ENCODE results near the gene PRDX5. TPM values are rescaled to one million over a fixed set of nuclear protein-coding genes. Genes with fewer than 3 reads are reported as not detected.

The PRDX5 gene
- total and polyA plus RNA-seq, 7 donors: 122 to 323 (median 178) TPM

DNA sequence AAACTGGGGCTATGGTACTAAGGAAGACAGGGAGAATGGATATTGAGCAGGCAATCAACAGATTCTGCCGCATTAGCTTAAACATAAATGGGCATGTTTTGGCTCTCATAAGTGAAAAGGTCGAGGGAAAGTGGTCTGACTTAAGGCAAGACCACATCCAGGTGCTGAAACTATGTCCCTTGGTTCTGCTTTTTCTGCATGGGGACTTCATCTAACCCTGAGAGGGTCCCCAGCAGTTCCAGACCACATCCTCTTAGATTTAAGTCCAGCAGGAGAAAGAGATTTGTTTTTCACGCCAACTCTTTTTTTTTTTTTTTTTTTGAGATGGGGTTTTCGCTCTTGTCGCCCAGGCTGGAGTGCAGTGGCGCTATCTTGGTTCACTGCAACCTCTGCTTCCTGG is 46.5 kb downstream of the PRDX5 start:
- Histone ChIP-seq H3K27ac (no peak overlapping the region), H3K4me3 (no peak overlapping the region), H3K9me3 (no peaks in the 10 kb centered on the region), H3K36me3 (ENCODE audit: insufficient read depth in 1 of 2, low read depth in 1 of 2) (peaks cover 4 to 88% of the 10 kb centered on the region in 2 donors), H3K27me3 (ENCODE audit: insufficient read depth in 3 of 3, low read length in 2 of 3) (no peaks in the 10 kb centered on the region), H3K4me1 (no peaks in the 10 kb centered on the region)
- intact Hi-C loops (cut with DNase I): no loop called here
- WGBS, 3 donors: 94 to 98% (median 95%) methylated on average over 6 of the region's 6 CpGs
- ATAC-seq (no peak), DNase-seq (no peak)
- TF ChIP-seq, protein P1, sequence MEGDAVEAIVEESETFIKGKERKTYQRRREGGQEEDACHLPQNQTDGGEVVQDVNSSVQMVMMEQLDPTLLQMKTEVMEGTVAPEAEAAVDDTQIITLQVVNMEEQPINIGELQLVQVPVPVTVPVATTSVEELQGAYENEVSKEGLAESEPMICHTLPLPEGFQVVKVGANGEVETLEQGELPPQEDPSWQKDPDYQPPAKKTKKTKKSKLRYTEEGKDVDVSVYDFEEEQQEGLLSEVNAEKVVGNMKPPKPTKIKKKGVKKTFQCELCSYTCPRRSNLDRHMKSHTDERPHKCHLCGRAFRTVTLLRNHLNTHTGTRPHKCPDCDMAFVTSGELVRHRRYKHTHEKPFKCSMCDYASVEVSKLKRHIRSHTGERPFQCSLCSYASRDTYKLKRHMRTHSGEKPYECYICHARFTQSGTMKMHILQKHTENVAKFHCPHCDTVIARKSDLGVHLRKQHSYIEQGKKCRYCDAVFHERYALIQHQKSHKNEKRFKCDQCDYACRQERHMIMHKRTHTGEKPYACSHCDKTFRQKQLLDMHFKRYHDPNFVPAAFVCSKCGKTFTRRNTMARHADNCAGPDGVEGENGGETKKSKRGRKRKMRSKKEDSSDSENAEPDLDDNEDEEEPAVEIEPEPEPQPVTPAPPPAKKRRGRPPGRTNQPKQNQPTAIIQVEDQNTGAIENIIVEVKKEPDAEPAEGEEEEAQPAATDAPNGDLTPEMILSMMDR (IDR thresholded peaks at IDR 0.05): no peak

- ATAC-seq: no peak
- TF ChIP-seq, protein P1 (IDR thresholded peaks at IDR 0.05): no peak
- Histone ChIP-seq H3K4me3 (no peak overlapping the region), H3K4me1 (no peaks in the 10 kb centered on the region), H3K9me3 (no peaks in the 10 kb centered on the region), H3K27me3 (ENCODE audit: insufficient read depth in 3 of 3, low read length in 2 of 3) (no peaks in the 10 kb centered on the region), H3K27ac (no peak overlapping the region), H3K36me3 (ENCODE audit: insufficient read depth in 1 of 2, low read depth in 1 of 2) (peaks cover 4 to 92% of the 10 kb centered on the region in 2 donors)
- no peak for DNase-seq
- intact Hi-C loops (cut with DNase I): no loop called here
- WGBS, 3 donors: 55 to 74% (median 70%) methylated on average over 4 of the region's 4 CpGs
Observed at GRCh38 chr11:64364911-64365310, 47.0 kb downstream of the PRDX5 start.

DNA sequence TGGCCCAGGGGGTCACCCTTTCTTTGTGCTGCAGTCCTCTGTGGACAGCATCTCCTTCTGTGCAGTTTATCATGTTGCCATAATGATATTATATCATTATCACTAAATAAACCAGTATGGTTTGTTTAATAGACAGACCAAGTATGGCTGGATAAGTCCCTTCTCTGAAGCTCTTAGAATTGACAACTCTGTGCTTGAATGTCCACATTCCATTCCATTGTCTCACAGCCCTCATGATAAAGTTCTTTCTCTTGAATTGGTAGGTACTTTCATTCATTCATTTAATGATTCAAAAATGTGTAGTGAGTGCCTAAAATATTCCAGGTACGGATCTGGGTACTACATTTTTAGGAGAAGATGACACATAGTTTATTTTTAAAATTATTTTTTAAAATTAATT is 48.8 kb downstream of the PRDX5 start:
- Histone ChIP-seq H3K4me1 (no peaks in the 10 kb centered on the region), H3K9me3 (no peaks in the 10 kb centered on the region), H3K4me3 (no peak overlapping the region), H3K27me3 (ENCODE audit: insufficient read depth in 3 of 3, low read length in 2 of 3) (no peaks in the 10 kb centered on the region), H3K36me3 (ENCODE audit: insufficient read depth in 1 of 2, low read depth in 1 of 2) (peaks cover 4 to 95% of the 10 kb centered on the region in 2 donors), H3K27ac (no peak overlapping the region)
- DNase-seq (no peak), ATAC-seq (no peak)
- TF ChIP-seq, protein P1 (IDR thresholded peaks at IDR 0.05): no peak
- intact Hi-C loops (cut with DNase I): no loop called here
- 84 to 93% (median 89%) methylated on average over 1 of the region's 1 CpG for WGBS, 3 donors

GRCh38 chr11:64367931-64368672 is 50.2 kb downstream of the PRDX5 start:
- H3K9me3 ChIP-seq: no peaks in the 10 kb centered on the region
- no peak for ATAC-seq
- H3K4me3 ChIP-seq: no peak overlapping the region
- no peak for DNase-seq
- TF ChIP-seq, protein P1 (IDR thresholded peaks at IDR 0.05): no peak
- WGBS, 3 donors: 87 to 90% (median 88%) methylated on average over 45 to 46 of the region's 46 CpGs
- no peak overlapping the region for H3K27ac ChIP-seq
- H3K27me3 ChIP-seq (ENCODE audit: insufficient read depth in 3 of 3, low read length in 2 of 3): no peaks in the 10 kb centered on the region
- peaks cover 4 to 81% of the 10 kb centered on the region in 2 donors for H3K36me3 ChIP-seq (ENCODE audit: insufficient read depth in 1 of 2, low read depth in 1 of 2)
- no peaks in the 10 kb centered on the region for H3K4me1 ChIP-seq
- intact Hi-C loops (cut with DNase I): no loop called here

DNA sequence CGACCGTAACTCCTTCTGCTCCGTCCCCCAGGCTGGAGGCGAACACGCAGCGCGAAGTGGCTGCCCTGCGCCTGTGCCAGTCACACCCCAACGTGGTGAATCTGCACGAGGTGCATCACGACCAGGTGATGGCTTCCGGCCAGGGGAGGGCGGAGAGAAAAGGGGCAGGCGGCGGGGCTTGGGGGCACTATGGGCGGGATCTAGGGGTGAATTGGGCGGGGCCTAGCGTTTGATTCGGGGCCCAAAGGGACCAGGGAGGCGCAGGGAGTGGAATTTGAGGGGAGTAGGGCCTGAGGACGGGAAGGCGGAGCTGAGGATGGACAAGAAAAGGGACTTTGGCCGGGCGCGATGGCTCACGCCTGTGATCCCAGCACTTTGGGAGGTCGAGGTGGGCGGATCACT is 50.8 kb downstream of the PRDX5 start:
- 90 to 91% (median 91%) methylated on average over 28 of the region's 28 CpGs for WGBS, 3 donors
- H3K4me3 ChIP-seq: no peak overlapping the region
- intact Hi-C loops (cut with DNase I): no loop called here
- peaks cover 4 to 75% of the 10 kb centered on the region in 2 donors for H3K36me3 ChIP-seq (ENCODE audit: insufficient read depth in 1 of 2, low read depth in 1 of 2)
- no peaks in the 10 kb centered on the region for H3K27me3 ChIP-seq (ENCODE audit: insufficient read depth in 3 of 3, low read length in 2 of 3)
- DNase-seq: no peak
- H3K4me1 ChIP-seq: no peaks in the 10 kb centered on the region
- TF ChIP-seq, protein P1 (IDR thresholded peaks at IDR 0.05): no peak
- no peak overlapping the region for H3K27ac ChIP-seq
- no peaks in the 10 kb centered on the region for H3K9me3 ChIP-seq
- ATAC-seq: no peak

All from psoas muscle (tissue), 8 donors.